SU-DHL-6 (cell line): ENCODE measurements around the gene SDK1.
"Not testable (repeated sequence)": the region's sequence is repeated elsewhere in the genome, so short reads cannot be mapped to it uniquely, and the experiment has no call there.

Source experiments
- H2AFZ ChIP-seq: fragments of 200-600 bp; sonication (generic); 2 replicates; pipeline ENCODE4 v1.6.1; 2014; ENCODE audit warnings: low read depth, mild to moderate bottlenecking, moderate library complexity, mixed read lengths, antibody characterized with exemption, low read length; ENCODE audit not compliant: severe bottlenecking
- H3F3A ChIP-seq: fragments of 200-600 bp; shearing (Covaris generic); 2 replicates; pipeline ENCODE4 v1.6.0; 2016; ENCODE audit warnings: antibody characterized with exemption, mild to moderate bottlenecking; ENCODE audit not compliant: insufficient read depth
- H3K27ac ChIP-seq: fragments of 200-600 bp; sonication (generic); 2 replicates; pipeline ENCODE4 v1.5.1; 2016; ENCODE audit warnings: low read depth, mild to moderate bottlenecking, low read length, moderate library complexity, mixed read lengths
- H3K27me3 ChIP-seq: fragments of 200-600 bp; sonication (generic), shearing (Covaris generic); 2 replicates; pipeline ENCODE4 v1.6.0; 2014; ENCODE audit warnings: mild to moderate bottlenecking, low read length
- H3K36me3 ChIP-seq: fragments of 200-600 bp; sonication (generic); 2 replicates; pipeline ENCODE4 v1.6.1; 2014; ENCODE audit warnings: mild to moderate bottlenecking, low read length, mixed read lengths
- H3K4me2 ChIP-seq: fragments of 300-600, 200-600 bp; shearing (Covaris generic), sonication (generic); 2 replicates; pipeline ENCODE4 v1.6.0; 2014; ENCODE audit warnings: low read length, low read depth, mild to moderate bottlenecking; ENCODE audit not compliant: poor library complexity, severe bottlenecking
- H3K4me3 ChIP-seq: fragments of 200-600 bp; sonication (generic); 2 replicates; pipeline ENCODE4 v1.5.1; 2014; ENCODE audit warnings: antibody characterized with exemption, low read length, mild to moderate bottlenecking, mixed read lengths; ENCODE audit not compliant: insufficient read depth, poor library complexity, severe bottlenecking
- H3K79me2 ChIP-seq: fragments of 200-600 bp; sonication (generic); 2 replicates; pipeline ENCODE4 v1.6.1; 2014; ENCODE audit warnings: mild to moderate bottlenecking, low read length, moderate library complexity; ENCODE audit not compliant: insufficient read depth
- H3K9ac ChIP-seq: fragments of 200-600 bp; sonication (generic); 2 replicates; pipeline ENCODE4 v1.7.0; 2014; ENCODE audit warnings: mild to moderate bottlenecking, low read length
- H3K9me2 ChIP-seq: fragments of 200-600 bp; sonication (generic); replicated peaks from 2 replicates; pipeline ENCODE4 v1.6.1; 2014; ENCODE audit warnings: low read length; ENCODE audit not compliant: insufficient read depth
- H3K9me3 ChIP-seq: fragments of 200-600 bp; sonication (generic); 2 replicates; pipeline ENCODE4 v1.6.1; 2014; ENCODE audit warnings: low read length, mixed read lengths; ENCODE audit not compliant: insufficient read depth
- H4K20me1 ChIP-seq: fragments of 200-600 bp; sonication (generic); 2 replicates; pipeline ENCODE4 v1.6.1; 2014; ENCODE audit warnings: low read depth, mild to moderate bottlenecking, antibody characterized with exemption, low read length, moderate library complexity, mixed read lengths
- CTCF ChIP-seq: fragments of 200-600 bp; sonication (generic); IDR thresholded peaks from one replicate; pipeline ENCODE4 v1.5.1; 2017; ENCODE audit warnings: antibody characterized with exemption, mild to moderate bottlenecking, low read length, moderate library complexity; ENCODE audit not compliant: insufficient read depth, poor library complexity, severe bottlenecking
- EZH2phosphoT487 ChIP-seq: fragments of 200-600 bp; sonication (generic), shearing (Covaris generic); conservative IDR thresholded peaks from 2 replicates; pipeline ENCODE4 v1.6.1; 2018; ENCODE audit warnings: mild to moderate bottlenecking, antibody characterized with exemption, low read length, moderate library complexity, mixed read lengths

Gene SDK1

GRCh38 chr7:3960050-3960763 is 659.2 kb downstream of the SDK1 start:
- Histone ChIP-seq H2AFZ (no peak overlapping the region), H3K9me2 (no peaks in the 10 kb centered on the region), H3K4me3 (no peak overlapping the region), H3K36me3 (no peaks in the 10 kb centered on the region), H3K79me2 (no peaks in the 10 kb centered on the region), H3K9ac (no peak overlapping the region), H3F3A (no peaks in the 10 kb centered on the region), H4K20me1 (no peaks in the 10 kb centered on the region), H3K27ac (no peak overlapping the region), H3K27me3 (no peaks in the 10 kb centered on the region), H3K9me3 (no peaks in the 10 kb centered on the region), H3K4me2 (no peak overlapping the region)
- TF ChIP-seq EZH2phosphoT487 (no peak), CTCF (no peak)

GRCh38 chr7:3960942-3961341 is 659.9 kb downstream of the SDK1 start:
- TF ChIP-seq EZH2phosphoT487: no peak
- TF ChIP-seq CTCF: no peak
- H3K27me3 ChIP-seq: no peaks in the 10 kb centered on the region
- no peak overlapping the region for H3K4me2 ChIP-seq
- no peak overlapping the region for H3K9ac ChIP-seq
- H3K4me3 ChIP-seq: no peak overlapping the region
- no peaks in the 10 kb centered on the region for H3K36me3 ChIP-seq
- no peaks in the 10 kb centered on the region for H3K9me2 ChIP-seq
- H3K27ac ChIP-seq: no peak overlapping the region
- no peaks in the 10 kb centered on the region for H4K20me1 ChIP-seq
- H2AFZ ChIP-seq: no peak overlapping the region
- H3K9me3 ChIP-seq: no peaks in the 10 kb centered on the region
- H3F3A ChIP-seq: no peaks in the 10 kb centered on the region
- no peaks in the 10 kb centered on the region for H3K79me2 ChIP-seq

GRCh38 chr7:3961857-3962503 is 660.9 kb downstream of the SDK1 start:
- H3K4me2 ChIP-seq: no peak overlapping the region
- H3K27ac ChIP-seq: no peak overlapping the region
- no peak overlapping the region for H2AFZ ChIP-seq
- H3K79me2 ChIP-seq: no peaks in the 10 kb centered on the region
- no peaks in the 10 kb centered on the region for H3K9me3 ChIP-seq
- no peaks in the 10 kb centered on the region for H3K27me3 ChIP-seq
- no peaks in the 10 kb centered on the region for H4K20me1 ChIP-seq
- TF ChIP-seq CTCF: no peak
- TF ChIP-seq EZH2phosphoT487: no peak
- no peaks in the 10 kb centered on the region for H3F3A ChIP-seq
- H3K9ac ChIP-seq: no peak overlapping the region
- H3K4me3 ChIP-seq: no peak overlapping the region
- H3K36me3 ChIP-seq: no peaks in the 10 kb centered on the region
- H3K9me2 ChIP-seq: no peaks in the 10 kb centered on the region

- not testable (repeated sequence) for H2AFZ ChIP-seq, H3K4me3 ChIP-seq, H3K27me3 ChIP-seq, H3K36me3 ChIP-seq, H3K9me3 ChIP-seq, H3K79me2 ChIP-seq, H3K27ac ChIP-seq, H3K9me2 ChIP-seq, H3K9ac ChIP-seq, H4K20me1 ChIP-seq, H3F3A ChIP-seq, H3K4me2 ChIP-seq
Observed at GRCh38 chr7:3963768-3964167, 662.7 kb downstream of the SDK1 start.
